Activated CD4-positive, alpha-beta memory T cell treated with anti-CD3 and anti-CD28 coated beads, Interleukin-2, amount 10 ng/mL, durations not matched to agents 7 days and 5 days (primary cell): ENCODE measurements around the gene EXOC6B. TPM values are rescaled to one million over a fixed set of nuclear protein-coding genes. Genes with fewer than 3 reads are reported as not detected.
"Not testable (repeated sequence)": the region's sequence is repeated elsewhere in the genome, so short reads cannot be mapped to it uniquely, and the experiment has no call there.

Experiments used
- CTCF ChIA-PET: fragments of 350-600 bp; sonication (Branson Sonifier 250); formaldehyde crosslinking; loops from one replicate; lab custom pipeline; 2021; ENCODE audit warnings: antibody characterized with exemption, inconsistent platforms; lab: Charles Lee
- POLR2A ChIA-PET: fragments of 350-600 bp; sonication (Branson Sonifier 250); formaldehyde crosslinking; loops from one replicate; lab custom pipeline; 2021; ENCODE audit warnings: antibody characterized with exemption; lab: Charles Lee
- DNase-seq: peaks from one replicate; pipeline ENCODE4 v3.0.0-alpha.2; 2020
- H3K27ac Mint-ChIP-seq: one replicate; pipeline ENCODE4 v1.8.0; 2021; ENCODE audit warnings: mild to moderate bottlenecking, mixed read lengths
- H3K27me3 Mint-ChIP-seq: one replicate; pipeline ENCODE4 v1.8.0; 2021; ENCODE audit warnings: mixed read lengths
- H3K36me3 Mint-ChIP-seq: one replicate; pipeline ENCODE4 v1.8.0; 2021; ENCODE audit warnings: low read depth, mixed read lengths
- H3K4me1 Mint-ChIP-seq: one replicate; pipeline ENCODE4 v1.8.0; 2021; ENCODE audit warnings: mixed read lengths
- H3K4me3 Mint-ChIP-seq: one replicate; pipeline ENCODE4 v1.8.0; 2021; ENCODE audit warnings: mild to moderate bottlenecking, mixed read lengths
- H3K9me3 Mint-ChIP-seq: one replicate; pipeline ENCODE4 v1.8.0; 2021; ENCODE audit warnings: mixed read lengths
- total RNA-seq, 2 experiments: library from RNA; stranded (reverse); gene quantifications; one replicate each; pipeline ENCODE4 v1.2.3, GENCODE V29; 2021

EXOC6B gene
- total RNA-seq, 2 experiments from 2014 or later, result 18.7 to 24.2 TPM

- no peaks in the 10 kb centered on the region for H3K27me3 Mint-ChIP-seq
These were observed 312.8 kb downstream of the EXOC6B start for GRCh38 chr2:72513011-72513410.

DNA sequence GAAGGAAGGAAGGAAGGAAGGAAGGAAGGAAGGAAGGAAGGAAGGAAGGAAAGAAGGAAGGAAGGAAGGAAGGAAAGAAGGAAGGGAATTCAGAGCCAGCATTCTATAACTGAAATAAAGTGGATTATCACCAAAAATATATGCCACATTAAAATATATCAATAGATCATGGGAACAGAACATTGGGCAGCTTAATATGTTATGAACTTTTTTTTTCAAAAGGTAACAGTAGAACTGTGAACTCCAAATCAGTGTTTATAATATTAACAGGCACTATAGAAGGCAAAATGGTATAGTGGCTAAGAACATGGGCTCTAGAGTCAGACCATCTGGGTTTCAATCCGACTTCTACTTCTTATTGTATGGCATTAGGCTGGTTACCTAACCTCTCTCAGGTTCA, 313.5 kb downstream of the EXOC6B start:
- no peak for DNase-seq
- H3K27ac Mint-ChIP-seq, result no peak overlapping the region
- H3K4me1 Mint-ChIP-seq, result no peaks in the 10 kb centered on the region
- CTCF ChIA-PET, result no interaction called here
- POLR2A ChIA-PET, result no interaction called here
- H3K4me3 Mint-ChIP-seq, result no peak overlapping the region
- no peaks in the 10 kb centered on the region for H3K27me3 Mint-ChIP-seq
- no peaks in the 10 kb centered on the region for H3K36me3 Mint-ChIP-seq
- no peaks in the 10 kb centered on the region for H3K9me3 Mint-ChIP-seq

More at GRCh38 chr2:72513011-72513410, 312.8 kb downstream of the EXOC6B start:
- H3K4me3 Mint-ChIP-seq, result no peak overlapping the region
- H3K27ac Mint-ChIP-seq, result no peak overlapping the region
- H3K4me1 Mint-ChIP-seq, result no peaks in the 10 kb centered on the region
- DNase-seq, result no peak
- CTCF ChIA-PET, result no interaction called here
- H3K36me3 Mint-ChIP-seq, result no peaks in the 10 kb centered on the region
- POLR2A ChIA-PET, result no interaction called here
- H3K9me3 Mint-ChIP-seq, result no peaks in the 10 kb centered on the region

GRCh38 chr2:72511906-72512305, 313.9 kb downstream of the EXOC6B start:
- no peak for DNase-seq
- no peaks in the 10 kb centered on the region for H3K36me3 Mint-ChIP-seq
- H3K27ac Mint-ChIP-seq, result no peak overlapping the region
- no peak overlapping the region for H3K4me3 Mint-ChIP-seq
- no peaks in the 10 kb centered on the region for H3K9me3 Mint-ChIP-seq
- no peaks in the 10 kb centered on the region for H3K4me1 Mint-ChIP-seq
- ChIA-PET CTCF (no interaction called here), POLR2A (no interaction called here)
- H3K27me3 Mint-ChIP-seq, result no peaks in the 10 kb centered on the region

- no peak overlapping the region for H3K4me3 Mint-ChIP-seq
- ChIA-PET CTCF (no interaction called here), POLR2A (no interaction called here)
- H3K27ac Mint-ChIP-seq, result no peak overlapping the region
- H3K27me3 Mint-ChIP-seq, result no peaks in the 10 kb centered on the region
- H3K9me3 Mint-ChIP-seq, result no peaks in the 10 kb centered on the region
- H3K4me1 Mint-ChIP-seq, result no peaks in the 10 kb centered on the region
- DNase-seq, result no peak
- H3K36me3 Mint-ChIP-seq, result no peaks in the 10 kb centered on the region
These were observed 328.1 kb downstream of the EXOC6B start for GRCh38 chr2:72497763-72498162.

DNA sequence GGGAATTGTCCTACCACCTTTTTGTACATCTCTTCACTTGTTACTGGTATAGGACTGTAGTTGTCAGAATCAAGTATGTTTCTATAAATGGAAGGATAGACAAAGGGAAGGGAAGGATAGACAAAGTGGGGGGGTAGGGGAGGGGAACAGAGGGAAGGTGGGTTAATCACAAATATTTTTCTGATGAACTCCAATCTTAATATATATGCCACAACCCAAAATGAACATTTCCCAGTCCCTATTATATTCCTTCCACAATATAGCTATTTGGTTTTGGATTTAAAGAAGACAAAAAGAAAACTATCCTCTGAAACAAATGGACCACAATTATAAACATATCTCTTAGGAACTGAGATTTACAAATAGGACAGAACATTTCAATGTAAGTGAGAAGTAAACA, 329.4 kb downstream of the EXOC6B start:
- no peaks in the 10 kb centered on the region for H3K27me3 Mint-ChIP-seq
- no peak for DNase-seq
- CTCF ChIA-PET, result no interaction called here
- no peak overlapping the region for H3K27ac Mint-ChIP-seq
- no peaks in the 10 kb centered on the region for H3K4me1 Mint-ChIP-seq
- POLR2A ChIA-PET, result no interaction called here
- H3K36me3 Mint-ChIP-seq, result peaks cover 3% of the 10 kb centered on the region
- no peaks in the 10 kb centered on the region for H3K9me3 Mint-ChIP-seq
- H3K4me3 Mint-ChIP-seq, result no peak overlapping the region

DNA sequence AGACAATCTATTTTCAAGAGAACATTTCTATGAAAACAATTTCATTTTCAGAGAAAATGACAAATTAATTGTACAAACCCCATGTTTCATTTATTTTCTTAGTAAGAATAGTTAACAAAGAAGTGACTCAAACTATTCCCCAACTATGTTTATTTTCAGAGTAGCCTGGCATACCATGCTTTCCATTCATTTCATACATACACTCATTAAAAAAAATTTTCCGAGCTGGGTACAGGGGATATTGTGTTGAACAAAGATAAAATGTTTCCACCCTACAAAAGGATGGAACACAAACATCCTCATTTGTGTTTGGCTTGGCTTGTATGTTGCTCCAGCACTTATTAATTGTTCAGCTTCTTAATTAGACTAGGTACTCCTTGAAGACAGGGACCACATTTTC, 331.4 kb downstream of the EXOC6B start:
- Mint-ChIP-seq H3K4me3 (no peak overlapping the region), H3K9me3 (no peaks in the 10 kb centered on the region), H3K4me1 (no peaks in the 10 kb centered on the region), H3K27ac (no peak overlapping the region), H3K36me3 (peaks cover 10% of the 10 kb centered on the region), H3K27me3 (no peaks in the 10 kb centered on the region)
- DNase-seq, result no peak
- ChIA-PET CTCF (no interaction called here), POLR2A (no interaction called here)

DNA sequence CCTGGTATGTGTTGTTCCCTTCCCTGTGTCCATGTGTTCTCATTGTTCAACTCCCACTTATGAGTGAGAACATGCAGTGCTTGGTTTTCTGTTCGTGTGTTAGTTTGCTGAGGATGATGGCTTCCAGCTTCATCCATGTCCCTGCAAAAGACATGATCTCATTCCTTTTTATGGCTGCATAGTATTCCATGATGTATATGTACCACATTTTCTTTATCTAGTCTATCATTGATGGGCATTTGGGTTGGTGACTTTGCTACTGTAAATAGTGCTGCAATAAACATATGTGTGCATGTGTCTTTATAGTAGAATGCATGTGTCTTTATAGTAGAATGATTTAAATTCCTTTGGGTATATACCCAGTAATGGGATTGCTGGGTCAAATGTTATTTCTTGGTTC, 341.2 kb downstream of the EXOC6B start:
- H3K4me1 Mint-ChIP-seq, H3K9me3 Mint-ChIP-seq, H3K4me3 Mint-ChIP-seq, DNase-seq, H3K27me3 Mint-ChIP-seq, POLR2A ChIA-PET, H3K27ac Mint-ChIP-seq, CTCF ChIA-PET: not testable (repeated sequence)
- peaks cover 23% of the 10 kb centered on the region for H3K36me3 Mint-ChIP-seq

DNA sequence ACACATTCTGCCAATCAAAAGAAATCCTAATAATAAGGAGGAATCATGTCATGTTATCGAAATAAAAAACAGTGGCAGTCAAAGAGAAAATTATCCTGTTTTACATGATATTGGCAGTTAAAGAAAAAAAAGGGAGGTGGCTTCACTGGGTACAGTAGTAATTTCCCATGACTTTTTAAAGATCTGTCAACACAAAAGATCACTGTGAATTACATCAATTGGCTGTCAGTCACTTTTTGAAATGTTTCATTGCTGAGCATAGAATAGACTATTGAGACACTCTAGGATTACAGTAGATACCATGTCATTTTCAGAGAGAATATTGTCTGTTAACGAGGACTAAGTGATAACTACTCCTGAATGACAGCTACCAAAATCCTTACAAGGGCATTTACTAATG, 342.5 kb downstream of the EXOC6B start:
- no peaks in the 10 kb centered on the region for H3K27me3 Mint-ChIP-seq
- ChIA-PET CTCF (no interaction called here), POLR2A (no interaction called here)

DNA sequence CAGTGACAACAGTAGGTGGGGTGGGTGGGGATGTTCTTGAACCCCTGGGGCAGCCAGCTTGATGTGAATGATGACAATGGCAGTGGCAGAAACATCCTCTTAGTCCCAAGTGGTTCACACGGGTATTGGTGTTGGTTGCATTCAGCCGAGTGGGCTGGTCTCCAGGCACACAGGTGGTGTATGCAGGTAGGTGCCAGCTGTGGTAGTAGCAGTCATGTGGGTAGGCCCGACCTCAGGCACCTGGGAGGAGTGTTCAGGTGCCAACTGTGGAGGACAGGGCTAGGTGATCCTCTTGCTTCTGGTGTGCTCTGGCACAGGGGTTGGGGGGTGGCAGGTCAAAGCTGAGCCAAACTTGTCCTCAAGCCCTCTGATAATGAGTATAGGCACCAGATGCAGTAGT, 350.6 kb downstream of the EXOC6B start:
- H3K27me3 Mint-ChIP-seq, result no peaks in the 10 kb centered on the region
- POLR2A ChIA-PET, result no interaction called here
- DNase-seq, result no peak
- no peak overlapping the region for H3K27ac Mint-ChIP-seq
- H3K4me1 Mint-ChIP-seq, result no peaks in the 10 kb centered on the region
- peaks cover 22% of the 10 kb centered on the region for H3K9me3 Mint-ChIP-seq
- H3K4me3 Mint-ChIP-seq, result no peak overlapping the region
- peaks cover 6% of the 10 kb centered on the region for H3K36me3 Mint-ChIP-seq
- CTCF ChIA-PET, result no interaction called here

More for the DNA sequence above, 342.5 kb downstream of the EXOC6B start:
- DNase-seq, result no peak
- Mint-ChIP-seq H3K4me3 (no peak overlapping the region), H3K9me3 (peaks cover 6% of the 10 kb centered on the region), H3K27ac (no peak overlapping the region), H3K36me3 (peaks cover 23% of the 10 kb centered on the region), H3K4me1 (no peaks in the 10 kb centered on the region)

DNA sequence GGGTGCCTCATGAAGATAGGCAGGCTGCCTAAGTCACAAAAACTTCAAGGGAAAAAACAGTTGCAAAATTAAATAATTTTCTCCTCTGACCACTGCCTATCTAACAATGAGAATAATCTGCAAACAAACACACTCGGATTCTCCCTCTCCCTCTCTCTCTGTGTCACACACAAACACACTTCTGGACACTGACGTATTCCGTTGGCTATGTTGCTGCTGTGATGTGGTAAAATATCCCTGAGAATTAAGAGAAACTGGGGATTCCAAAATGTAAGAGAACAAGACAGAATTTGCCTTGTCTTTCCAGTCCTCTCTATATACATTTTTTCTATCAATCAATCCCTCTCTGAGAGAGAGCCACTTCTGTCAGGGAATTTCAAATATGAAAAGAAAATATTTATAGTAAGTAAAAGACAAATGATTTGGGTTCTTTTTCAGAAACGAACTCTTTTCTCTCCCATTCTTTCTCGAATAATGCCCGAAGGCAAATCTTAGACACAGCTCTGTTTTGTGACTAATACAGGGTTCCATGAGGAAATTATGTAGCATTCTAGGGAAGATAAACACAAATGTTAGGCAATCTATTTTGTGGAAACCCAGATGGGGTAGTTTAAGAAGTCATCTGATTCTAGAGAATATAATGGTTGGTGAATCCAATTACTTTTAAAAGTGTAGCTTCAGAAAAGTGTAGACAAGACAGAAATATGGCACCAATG, 367.9 kb downstream of the EXOC6B start:
- no peak overlapping the region for H3K4me3 Mint-ChIP-seq

GRCh38 chr2:72454189-72454588, 371.6 kb downstream of the EXOC6B start:
- Mint-ChIP-seq H3K4me1 (no peaks in the 10 kb centered on the region), H3K27ac (no peak overlapping the region), H3K27me3 (no peaks in the 10 kb centered on the region), H3K9me3 (no peaks in the 10 kb centered on the region), H3K4me3 (no peak overlapping the region), H3K36me3 (no peaks in the 10 kb centered on the region)
- ChIA-PET POLR2A (no interaction called here), CTCF (no interaction called here)
- DNase-seq, result no peak

More for the DNA sequence above, 367.9 kb downstream of the EXOC6B start:
- H3K27me3 Mint-ChIP-seq, result no peaks in the 10 kb centered on the region
- H3K36me3 Mint-ChIP-seq, result no peaks in the 10 kb centered on the region
- DNase-seq, result no peak
- ChIA-PET CTCF (no interaction called here), POLR2A (no interaction called here)
- no peaks in the 10 kb centered on the region for H3K4me1 Mint-ChIP-seq
- no peaks in the 10 kb centered on the region for H3K9me3 Mint-ChIP-seq
- H3K27ac Mint-ChIP-seq, result no peak overlapping the region

- Mint-ChIP-seq H3K4me1 (peaks cover 15% of the 10 kb centered on the region), H3K36me3 (no peaks in the 10 kb centered on the region), H3K4me3 (no peak overlapping the region), H3K27me3 (no peaks in the 10 kb centered on the region), H3K27ac (no peak overlapping the region), H3K9me3 (peaks cover 10% of the 10 kb centered on the region)
- no peak for DNase-seq
- ChIA-PET POLR2A (no interaction called here), CTCF (no interaction called here)
These were observed 383.6 kb downstream of the EXOC6B start for GRCh38 chr2:72442270-72442669.

- Mint-ChIP-seq H3K27me3 (no peaks in the 10 kb centered on the region), H3K36me3 (peaks cover 3% of the 10 kb centered on the region), H3K4me3 (no peak overlapping the region), H3K4me1 (peaks cover 15% of the 10 kb centered on the region), H3K9me3 (peaks cover 18% of the 10 kb centered on the region), H3K27ac (no peak overlapping the region)
- DNase-seq, result no peak
- ChIA-PET CTCF (no interaction called here), POLR2A (no interaction called here)
These were observed 385.9 kb downstream of the EXOC6B start for GRCh38 chr2:72439892-72440291.

DNA sequence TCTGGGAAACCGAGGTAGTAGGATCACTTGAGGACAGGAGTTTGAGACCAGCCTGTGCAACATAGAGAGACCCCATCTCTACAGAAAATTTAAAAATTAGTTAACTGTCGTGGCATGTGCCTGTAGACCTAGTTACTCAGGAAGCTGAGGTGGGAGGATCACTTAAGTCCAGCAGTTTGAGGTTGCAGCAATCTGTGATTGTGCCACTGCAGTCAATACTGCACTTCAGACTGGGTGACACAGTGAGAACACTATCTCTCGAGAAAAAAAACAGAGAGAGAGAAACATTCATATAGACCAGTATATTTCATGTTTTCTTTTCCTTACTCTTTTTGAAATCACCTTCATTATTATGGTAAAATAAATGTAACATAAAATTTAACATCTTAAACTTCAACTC, 387.5 kb downstream of the EXOC6B start:
- no peaks in the 10 kb centered on the region for H3K27me3 Mint-ChIP-seq
- H3K27ac Mint-ChIP-seq, result no peak overlapping the region

More for the DNA sequence above, 387.5 kb downstream of the EXOC6B start:
- Mint-ChIP-seq H3K4me3 (no peak overlapping the region), H3K36me3 (peaks cover 3% of the 10 kb centered on the region), H3K9me3 (peaks cover 26% of the 10 kb centered on the region), H3K4me1 (peaks cover 15% of the 10 kb centered on the region)
- POLR2A ChIA-PET, result no interaction called here
- DNase-seq, result no peak
- CTCF ChIA-PET, result interaction anchor here (0.6 to 1.2 kb wide), 2 partner anchors 9 to 63 kb away, joined by 3 read pairs; no protein-coding TSS in a partner anchor
